HepG2 (cell line): ENCODE data around the gene ARID1A. TPM values are rescaled to one million over a fixed set of nuclear protein-coding genes. Genes with fewer than 3 reads are reported as not detected.

Experiments
- ARID5B ChIP-seq: IDR thresholded peaks from 2 replicates; pipeline ENCODE4 v1.4.0; 2020; ENCODE audit warnings: mild to moderate bottlenecking, missing genetic modification reagents
- HOXA7 ChIP-seq: sonication (generic); formaldehyde crosslinking; IDR thresholded peaks from 2 replicates; pipeline ENCODE4 v1.8.1; 2022; ENCODE audit warnings: mild to moderate bottlenecking, missing genetic modification reagents, moderate library complexity
- IKZF5 ChIP-seq: IDR thresholded peaks from 2 replicates; pipeline ENCODE4 v1.6.1; 2018; ENCODE audit warnings: missing genetic modification reagents, mild to moderate bottlenecking, missing compliant biosample characterization
- MAF1 ChIP-seq: sonication (generic); formaldehyde crosslinking; IDR thresholded peaks from 2 replicates; pipeline ENCODE4 v1.5.0; 2020; ENCODE audit warnings: missing genetic modification reagents, borderline replicate concordance
- PLSCR1 ChIP-seq: sonication (generic); formaldehyde crosslinking; IDR thresholded peaks from 2 replicates; pipeline ENCODE4 v1.5.0; 2020; ENCODE audit warnings: missing genetic modification reagents, mild to moderate bottlenecking, borderline replicate concordance
- REXO4 ChIP-seq: sonication (generic); formaldehyde crosslinking; IDR thresholded peaks from 2 replicates; pipeline ENCODE4 v1.8.0; 2022; ENCODE audit warnings: missing genetic modification reagents, mild to moderate bottlenecking, borderline replicate concordance
- SMAD9 ChIP-seq: sonication (generic); formaldehyde crosslinking; IDR thresholded peaks from 2 replicates; pipeline ENCODE4 v1.5.1; 2020; ENCODE audit warnings: mild to moderate bottlenecking, missing genetic modification reagents
- THRA ChIP-seq: sonication (generic); formaldehyde crosslinking; IDR thresholded peaks from 2 replicates; pipeline ENCODE4 v1.4.0; 2020; ENCODE audit warnings: missing genetic modification reagents, borderline replicate concordance
- XBP1 ChIP-seq: sonication (generic); formaldehyde crosslinking; IDR thresholded peaks from 2 replicates; pipeline ENCODE4 v1.5.0; 2020; ENCODE audit warnings: missing genetic modification reagents
- ZNF124 ChIP-seq: sonication (generic); formaldehyde crosslinking; IDR thresholded peaks from 2 replicates; pipeline ENCODE4 v1.4.0; 2020; ENCODE audit warnings: missing genetic modification reagents
- ZNF136 ChIP-seq: sonication (generic); formaldehyde crosslinking; IDR thresholded peaks from 2 replicates; pipeline ENCODE4 v1.8.1; 2022; ENCODE audit warnings: low read depth, mild to moderate bottlenecking, moderate library complexity, missing genetic modification reagents
- ZNF205 ChIP-seq: IDR thresholded peaks from 2 replicates; pipeline ENCODE4 v1.6.1; 2018; ENCODE audit warnings: missing biosample characterization, missing genetic modification reagents
- ZNF674 ChIP-seq: sonication (generic); formaldehyde crosslinking; IDR thresholded peaks from 2 replicates; pipeline ENCODE4 v1.5.0; 2020; ENCODE audit warnings: low read depth, mild to moderate bottlenecking, missing genetic modification reagents
- ZNF687 ChIP-seq: sonication (generic); formaldehyde crosslinking; IDR thresholded peaks from 2 replicates; pipeline ENCODE4 v1.5.1; 2020; ENCODE audit warnings: mild to moderate bottlenecking, missing genetic modification reagents, moderate library complexity
- ZSCAN20 ChIP-seq: sonication (generic); formaldehyde crosslinking; IDR thresholded peaks from 2 replicates; pipeline ENCODE4 v1.4.0; 2020; ENCODE audit warnings: missing genetic modification reagents, mild to moderate bottlenecking, borderline replicate concordance
- polyA plus RNA-seq, 8 experiments: library from polyadenylated mRNA; depleted of rRNA in 3 of 8; stranded (reverse) in 7 of 8; unstranded in 1 of 8; fragments of >200 nt; fragmentation: Illumina TruSeq in 4 of 8; extraction: Trizol in 4 of 8; gene quantifications; 2 replicates each; pipeline versions ENCODE4 v1.2.1 to v1.2.3, GENCODE V29; 2011 to 2016; ENCODE audit warnings: low read depth in 4 of 8, missing spikeins in 1 of 8, mixed read lengths in 1 of 8; ENCODE audit not compliant: insufficient read depth in 1 of 8
- total RNA-seq, 5 experiments: library from RNA; depleted of rRNA; stranded (reverse); fragments of >200 nt; fragmentation: Illumina TruSeq; extraction: Trizol; gene quantifications; 2 replicates each; pipeline ENCODE4 v1.2.3, GENCODE V29; 2016; ENCODE audit warnings: low read depth in 1 of 5

ARID1A gene
- total and polyA plus RNA-seq, 2 of the 13 experiments (the other 11 are each of a cell fraction or from before 2014, with no cell fraction given): 11.9 to 15.9 TPM

GRCh38 chr1:26826261-26827105, 130.7 kb downstream of the ARID1A start, which contains the start of gene ZDHHC18 (continued):
- no peak for TF ChIP-seq ARID5B (CRISPR knock-in tag)
- TF ChIP-seq SMAD9 (CRISPR knock-in tag): no peak
- no peak for TF ChIP-seq HOXA7 (CRISPR knock-in tag)
- 0 out of 2 replicates have a peak, but pooled peaks have one; percentile 32 for TF ChIP-seq IKZF5
- no peak for TF ChIP-seq ZNF136
- no peak for TF ChIP-seq ZNF124 (CRISPR knock-in tag)
- TF ChIP-seq XBP1 (CRISPR knock-in tag): no peak
- TF ChIP-seq ZNF687 (CRISPR knock-in tag): peak; percentile 84
- no peak for TF ChIP-seq REXO4 (CRISPR knock-in tag)
- no peak for TF ChIP-seq THRA (CRISPR knock-in tag)
- no peak for TF ChIP-seq ZNF205 (CRISPR knock-in tag)
- no peak for TF ChIP-seq PLSCR1 (CRISPR knock-in tag)
- TF ChIP-seq MAF1 (CRISPR knock-in tag): no peak
- TF ChIP-seq ZSCAN20 (CRISPR knock-in tag): no peak
- TF ChIP-seq ZNF674 (CRISPR knock-in tag): no peak
